Breast epithelium (tissue), 4 donors: ENCODE measurements around the gene ABHD2. TPM values are rescaled to one million over a fixed set of nuclear protein-coding genes. Genes with fewer than 3 reads are reported as not detected.

ENCODE experiments used
- DNase-seq, 2 donors: peaks; one replicate each; pipeline ENCODE4 v3.0.0-alpha.2; 2019; ENCODE audit warnings: low spot score in 2 of 2
- H3K27ac ChIP-seq, 2 donors: fragments of 200-600 bp; sonication (generic) in 1 of 2; one replicate each; pipeline ENCODE4 v1.5.1; 2016 to 2019; ENCODE audit warnings: mild to moderate bottlenecking in 1 of 2
- H3K27me3 ChIP-seq, 2 donors: fragments of 200-600 bp; sonication (generic) in 1 of 2; one replicate each; pipeline versions ENCODE4 v1.5.1 to v1.6.0; 2017 to 2019; ENCODE audit warnings: control low read depth in 1 of 2, mild to moderate bottlenecking in 1 of 2
- H3K36me3 ChIP-seq: fragments of 200-600 bp; one replicate; pipeline ENCODE4 v1.5.1; 2019
- H3K4me1 ChIP-seq, 2 donors: fragments of 200-600 bp; sonication (generic); one replicate each; pipeline ENCODE4 v1.5.1; 2016 to 2019; ENCODE audit warnings: control low read depth in 1 of 2
- H3K4me3 ChIP-seq, 3 donors: fragments of 200-600 bp; sonication (generic); 1 replicate in 2 of 3; 2 replicates in 1 of 3; pipeline ENCODE4 v1.5.1; 2016 to 2019; ENCODE audit warnings: mild to moderate bottlenecking in 3 of 3, moderate library complexity in 2 of 3
- H3K9me3 ChIP-seq, 2 donors: fragments of 200-600 bp; sonication (generic) in 1 of 2; one replicate each; pipeline ENCODE4 v1.5.1; 2016 to 2019; ENCODE audit warnings: control low read depth in 1 of 2
- CTCF ChIP-seq, 3 donors: fragments of 450-650 bp; IDR thresholded peaks; one replicate each; pipeline ENCODE4 v1.5.1; 2016 to 2017; ENCODE audit warnings: antibody characterized with exemption in 3 of 3, mild to moderate bottlenecking in 3 of 3, moderate library complexity in 3 of 3
- POLR2A ChIP-seq: fragments of 450-650 bp; IDR thresholded peaks from one replicate; pipeline ENCODE4 v1.6.1; 2016; ENCODE audit warnings: antibody characterized with exemption, mild to moderate bottlenecking, moderate library complexity
- POLR2AphosphoS5 ChIP-seq, 3 donors: sonication (generic); formaldehyde crosslinking; IDR thresholded peaks; one replicate each; pipeline ENCODE4 v1.6.1; 2017; ENCODE audit warnings: antibody characterized with exemption in 3 of 3
- intact Hi-C: fragments of 100-400 bp; cut with DNase I; formaldehyde crosslinking; loops from one replicate; pipeline ENCODE4 v1.15.1; 2023; ENCODE audit warnings: low total_unique reads
- total RNA-seq, 3 donors: library from RNA; depleted of rRNA; stranded (reverse); fragments of >200 nt; gene quantifications; one replicate each; pipeline ENCODE4 v1.1.0, GENCODE V29; 2016

ABHD2 gene
- total RNA-seq, 3 donors from 2014 or later, result 76.7 to 91.2 (median 80.3) TPM

GRCh38 chr15:89127054-89127702 lies 38.9 kb downstream of the ABHD2 start:
- Histone ChIP-seq H3K27me3 (no peaks in the 10 kb centered on the region), H3K27ac (no peak overlapping the region), H3K4me1 (no peaks in the 10 kb centered on the region), H3K36me3 (no peaks in the 10 kb centered on the region), H3K9me3 (no peaks in the 10 kb centered on the region), H3K4me3 (no peak overlapping the region)
- no peak for TF ChIP-seq POLR2A
- no peak for DNase-seq
- intact Hi-C loops, result loop anchor here (10.0 kb wide), 1 partner anchor 72 kb away; no protein-coding TSS in a partner anchor

GRCh38 chr15:89128320-89129122 lies 40.3 kb downstream of the ABHD2 start:
- Histone ChIP-seq H3K4me3 (no peak overlapping the region), H3K4me1 (no peaks in the 10 kb centered on the region), H3K27ac (no peak overlapping the region), H3K36me3 (no peaks in the 10 kb centered on the region), H3K9me3 (no peaks in the 10 kb centered on the region), H3K27me3 (no peaks in the 10 kb centered on the region)
- DNase-seq, result no peak
- TF ChIP-seq CTCF (IDR thresholded peaks at IDR 0.05), result no peak
- no peak for TF ChIP-seq POLR2A
- no peak for TF ChIP-seq POLR2AphosphoS5 (IDR thresholded peaks at IDR 0.05)
- intact Hi-C loops, result loop anchor here (10.0 kb wide), 1 partner anchor 74 kb away; no protein-coding TSS in a partner anchor

GRCh38 chr15:89129123-89129815 lies 41.0 kb downstream of the ABHD2 start:
- no peak overlapping the region for H3K27ac ChIP-seq
- TF ChIP-seq CTCF (IDR thresholded peaks at IDR 0.05) (peak; percentile 42 to 54 (median 49)), POLR2A (no peak)
- DNase-seq, result no peak
- no peaks in the 10 kb centered on the region for H3K36me3 ChIP-seq
- H3K4me1 ChIP-seq, result no peaks in the 10 kb centered on the region
- intact Hi-C loops, result loop anchor here (10.0 kb wide), 1 partner anchor 74 kb away; no protein-coding TSS in a partner anchor
- no peak overlapping the region for H3K4me3 ChIP-seq
- H3K27me3 ChIP-seq, result no peaks in the 10 kb centered on the region
- H3K9me3 ChIP-seq, result no peaks in the 10 kb centered on the region

- no peak for TF ChIP-seq CTCF (IDR thresholded peaks at IDR 0.05)
- TF ChIP-seq POLR2AphosphoS5 (IDR thresholded peaks at IDR 0.05), result no peak
- no peak for TF ChIP-seq POLR2A
- Histone ChIP-seq H3K27me3 (no peaks in the 10 kb centered on the region), H3K27ac (no peak overlapping the region), H3K36me3 (no peaks in the 10 kb centered on the region), H3K4me1 (no peaks in the 10 kb centered on the region), H3K9me3 (no peaks in the 10 kb centered on the region), H3K4me3 (no peak overlapping the region)
- intact Hi-C loops, result loop anchor here (10.0 kb wide), 1 partner anchor 75 kb away; no protein-coding TSS in a partner anchor
- no peak for DNase-seq
Measured at GRCh38 chr15:89129816-89130134, 41.5 kb downstream of the ABHD2 start.

- Histone ChIP-seq H3K36me3 (no peaks in the 10 kb centered on the region), H3K4me3 (no peak overlapping the region), H3K4me1 (no peaks in the 10 kb centered on the region), H3K27me3 (no peaks in the 10 kb centered on the region), H3K27ac (no peak overlapping the region), H3K9me3 (no peaks in the 10 kb centered on the region)
- DNase-seq, result no peak
- TF ChIP-seq CTCF (IDR thresholded peaks at IDR 0.05) (no peak), POLR2AphosphoS5 (IDR thresholded peaks at IDR 0.05) (no peak), POLR2A (no peak)
- intact Hi-C loops, result no loop called here
Measured at GRCh38 chr15:89130201-89130600, 41.9 kb downstream of the ABHD2 start.
